GM19395 (cell line): ENCODE results near the gene LRP1B.

Experiments used
- ATAC-seq: cut with Tn5 transposase; IDR thresholded peaks from one replicate; pipeline ENCODE4 v1.9.1; 2021; ENCODE audit warnings: mild to moderate bottlenecking, moderate library complexity; ENCODE audit not compliant: unreplicated experiment

LRP1B gene

DNA sequence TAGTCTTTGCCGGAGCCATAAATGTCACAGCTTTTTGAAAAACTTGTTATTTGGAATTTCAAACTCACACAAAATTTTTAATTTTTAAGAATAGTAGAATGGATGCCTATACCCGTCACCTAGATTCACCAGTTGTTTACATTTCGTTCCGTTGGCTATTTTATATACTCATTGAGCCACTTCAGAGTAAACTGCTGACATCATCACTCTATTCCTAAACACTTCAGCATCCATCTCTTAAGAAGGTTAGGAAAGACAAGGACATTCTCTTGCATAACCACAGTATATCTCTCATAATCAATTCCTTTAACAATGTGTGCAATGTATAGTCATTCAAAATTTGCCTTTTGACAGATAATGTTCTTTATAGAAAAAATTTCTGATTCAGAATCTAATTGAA is 1065.8 kb downstream of the LRP1B start:
- no peak for ATAC-seq

DNA sequence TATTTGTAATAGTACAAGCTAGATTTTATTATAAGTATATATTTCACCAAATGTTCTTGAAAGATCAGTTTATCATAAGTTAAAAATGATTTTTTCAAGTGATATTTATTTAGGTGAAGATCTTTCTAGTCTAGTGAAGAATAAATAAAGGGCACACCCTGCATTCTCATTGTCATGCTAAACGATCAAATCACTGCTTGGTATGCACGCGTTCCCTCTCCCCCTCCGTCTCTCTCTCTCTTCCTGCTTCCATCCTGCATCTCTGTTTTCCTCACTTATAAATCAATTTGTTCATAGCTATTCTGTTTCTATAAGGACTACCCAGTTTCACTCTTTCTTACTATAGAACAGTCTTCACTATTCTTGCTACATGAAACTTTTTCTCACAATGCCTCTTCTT is 1067.4 kb downstream of the LRP1B start:
- no peak for ATAC-seq

GRCh38 chr2:141062443-141062842 is 1068.4 kb downstream of the LRP1B start:
- ATAC-seq = no peak

DNA sequence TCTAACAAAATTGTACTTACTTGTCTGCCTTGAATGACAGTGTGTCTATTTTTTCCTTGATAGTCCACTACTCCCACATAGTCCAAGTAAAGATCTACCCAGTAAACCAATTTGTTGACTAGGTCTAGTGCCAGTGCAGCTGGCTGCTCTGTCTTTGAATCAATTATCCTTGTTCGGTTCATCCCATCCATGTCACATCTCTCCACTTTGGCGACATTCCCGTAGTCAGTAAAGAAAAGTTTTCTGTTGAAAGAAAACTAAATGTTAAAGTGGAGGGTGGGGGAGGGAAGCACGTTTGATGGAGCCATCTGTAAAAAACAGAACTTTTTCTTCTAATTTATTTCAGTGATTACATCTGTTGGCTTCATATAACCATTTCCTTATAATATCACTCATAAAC is 1068.8 kb downstream of the LRP1B start:
- no peak for ATAC-seq

DNA sequence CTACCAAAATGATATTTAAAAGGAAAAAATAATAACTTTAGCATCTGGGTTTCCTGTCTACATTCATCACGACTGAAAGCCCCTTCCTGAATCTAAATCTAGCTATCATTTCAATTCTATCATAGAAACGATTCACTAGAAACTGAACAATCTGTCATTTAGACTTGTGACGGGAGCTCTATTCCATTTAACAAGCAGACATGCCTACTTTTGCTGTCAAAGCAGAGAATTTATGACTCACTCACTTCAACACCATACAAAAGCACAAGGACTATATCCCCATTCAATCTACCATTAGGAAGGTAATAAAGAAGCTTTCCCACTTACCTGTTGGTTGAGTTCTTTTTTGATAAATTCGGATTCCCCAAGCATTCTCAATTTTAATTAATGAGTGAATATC is 1072.3 kb downstream of the LRP1B start:
- ATAC-seq = no peak

DNA sequence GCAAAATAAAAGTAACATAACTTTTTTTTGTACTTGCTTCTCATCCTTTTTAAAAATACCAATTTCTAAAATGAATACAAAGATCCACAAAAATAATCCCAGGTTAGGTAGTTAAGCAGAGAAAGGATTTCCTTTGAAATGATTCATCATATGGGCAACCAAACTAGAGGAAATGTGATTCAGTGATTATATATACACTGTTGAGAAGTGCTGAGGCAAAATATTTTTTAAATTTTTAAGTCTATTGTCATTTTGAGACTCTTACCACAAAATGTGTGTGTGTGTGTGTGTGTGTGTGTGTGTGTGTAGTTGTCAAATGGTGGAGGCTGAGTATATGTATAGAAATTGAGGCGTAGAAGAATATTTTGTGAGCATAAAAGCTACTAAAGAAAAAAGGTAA is 1075.3 kb downstream of the LRP1B start:
- no peak for ATAC-seq

DNA sequence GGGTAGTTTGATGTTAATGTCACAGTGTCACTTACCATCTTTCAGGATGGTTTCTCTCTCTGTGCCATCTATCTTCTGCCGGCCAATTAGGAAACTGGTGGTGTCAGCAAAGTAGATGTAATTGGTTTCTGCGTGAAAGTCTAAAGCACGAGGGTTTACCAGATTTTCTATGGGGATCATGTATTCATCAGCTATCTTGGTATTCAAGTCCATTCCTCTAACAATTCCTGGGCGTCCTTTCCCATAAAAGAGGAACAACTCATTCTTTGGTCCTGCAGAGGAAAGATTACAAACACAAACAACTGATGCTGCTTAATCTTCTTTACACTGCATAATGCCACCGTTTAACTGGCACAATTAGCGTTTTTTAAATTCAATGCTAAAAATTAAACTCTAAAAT is 1081.9 kb downstream of the LRP1B start:
- ATAC-seq = no peak

GRCh38 chr2:141041281-141041680 is 1089.5 kb downstream of the LRP1B start:
- ATAC-seq = no peak

DNA sequence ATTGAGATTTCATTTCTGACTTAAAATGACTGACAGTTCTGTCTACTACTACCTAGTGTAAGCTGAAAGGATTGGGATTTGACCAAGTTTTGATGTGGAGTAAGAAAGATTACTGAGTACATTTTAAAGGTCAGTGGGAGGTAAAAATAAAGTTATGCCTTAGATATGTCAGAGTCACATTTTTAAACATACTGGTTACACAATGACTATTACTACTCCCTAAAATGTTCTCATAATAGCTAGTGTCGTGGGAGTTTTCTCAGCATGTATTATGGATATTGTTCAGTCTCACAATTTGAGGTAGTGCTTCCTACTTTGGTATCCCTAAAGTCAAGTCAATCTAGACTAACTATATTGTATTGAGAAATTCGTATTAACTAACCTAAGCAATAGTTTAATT is 1092.5 kb downstream of the LRP1B start:
- no peak for ATAC-seq

GRCh38 chr2:141037361-141037760 is 1093.5 kb downstream of the LRP1B start:
- ATAC-seq = no peak

DNA sequence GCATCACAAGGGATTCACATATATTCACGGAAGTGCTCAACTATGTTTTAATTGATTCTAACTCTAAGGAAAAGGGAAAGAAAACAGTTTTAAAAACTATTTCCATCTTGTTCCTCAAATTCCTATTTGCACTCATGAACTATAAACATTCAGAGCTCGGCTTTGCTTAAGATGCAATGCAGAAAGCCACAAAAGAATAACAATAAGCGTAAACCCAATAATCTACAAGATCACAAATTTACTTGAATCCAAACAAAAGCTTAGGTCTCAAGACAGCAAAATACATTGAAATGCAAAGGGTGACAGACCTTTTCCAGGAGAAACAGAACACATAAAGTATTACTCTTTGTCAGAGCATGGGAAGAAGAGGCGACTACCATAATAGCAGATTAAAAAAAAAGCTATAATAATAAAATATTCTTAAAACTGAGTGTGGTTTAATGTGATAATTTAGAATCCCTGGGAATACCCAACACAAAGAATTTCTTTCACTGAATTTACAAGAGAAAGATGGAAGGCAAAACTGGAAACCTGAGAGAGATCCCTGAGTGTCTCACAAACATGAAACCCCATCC is 1094.9 kb downstream of the LRP1B start:
- no peak for ATAC-seq

DNA sequence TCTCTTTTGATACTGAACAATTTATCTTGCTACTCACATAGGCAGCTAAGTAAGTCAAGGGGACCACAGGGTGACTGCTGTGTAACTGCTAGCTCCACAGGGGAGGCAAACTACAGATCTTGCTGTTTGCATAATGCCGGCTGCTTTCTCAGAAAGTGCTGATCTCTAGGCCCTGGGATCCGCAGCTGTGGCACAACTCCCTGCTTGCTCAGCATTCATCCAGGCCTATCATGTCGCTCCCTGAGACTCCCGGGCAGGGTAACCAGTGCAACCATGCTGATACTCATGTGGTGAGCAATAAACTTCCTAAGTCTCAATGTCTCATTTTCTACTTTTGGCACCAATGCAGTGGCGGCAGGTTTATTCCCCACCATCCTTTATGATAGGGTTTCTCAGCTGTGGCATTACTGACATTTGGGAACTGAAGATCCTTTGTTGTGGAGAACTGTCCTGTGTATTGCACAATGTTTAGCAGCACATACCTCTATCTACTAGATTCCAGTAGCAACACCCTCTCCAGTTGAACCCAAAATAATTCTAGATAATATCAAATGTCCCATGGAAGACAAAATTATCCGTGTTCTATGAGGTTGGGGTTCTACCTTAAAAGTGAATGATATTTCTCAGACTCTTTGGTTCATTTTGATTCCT is 1101.3 kb downstream of the LRP1B start:
- no peak for ATAC-seq

GRCh38 chr2:141027221-141027620 is 1103.6 kb downstream of the LRP1B start:
- no peak for ATAC-seq

DNA sequence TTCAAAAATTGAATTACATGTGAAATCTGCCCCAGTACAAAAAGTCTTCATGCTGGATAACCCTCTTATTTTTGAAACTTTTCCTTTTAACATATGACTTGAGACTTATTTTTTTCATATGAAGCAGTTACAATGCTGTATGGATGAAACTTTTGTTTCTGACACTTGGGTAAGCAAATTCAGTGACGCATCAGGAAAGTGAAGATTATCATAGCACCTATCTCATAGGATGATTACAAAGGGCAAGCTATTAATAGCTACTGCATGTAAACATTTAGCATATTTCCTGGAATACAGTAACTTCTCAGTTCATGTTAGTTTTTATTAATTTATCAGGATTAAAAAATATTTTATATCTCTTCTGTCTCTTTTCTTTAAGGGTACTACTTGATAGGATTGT is 1109.2 kb downstream of the LRP1B start:
- no peak for ATAC-seq

DNA sequence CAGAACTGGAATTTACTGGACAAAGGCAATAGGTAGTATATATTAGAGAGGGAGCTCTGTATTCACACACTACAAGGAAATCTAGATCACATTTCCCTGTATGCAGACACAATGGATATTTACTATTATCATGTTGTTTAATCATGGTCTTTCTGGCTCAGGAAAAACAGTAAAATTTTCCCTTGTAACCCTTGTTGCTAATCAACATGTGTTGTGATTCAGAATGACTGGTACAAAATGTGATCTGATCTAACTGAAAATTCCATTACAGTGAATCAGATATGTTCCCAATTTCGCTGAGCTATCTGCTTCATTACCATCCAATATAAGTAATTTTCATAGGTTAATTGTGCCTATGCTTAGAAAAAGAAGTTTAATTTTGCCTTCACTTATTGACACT is 1109.7 kb downstream of the LRP1B start:
- no peak for ATAC-seq

DNA sequence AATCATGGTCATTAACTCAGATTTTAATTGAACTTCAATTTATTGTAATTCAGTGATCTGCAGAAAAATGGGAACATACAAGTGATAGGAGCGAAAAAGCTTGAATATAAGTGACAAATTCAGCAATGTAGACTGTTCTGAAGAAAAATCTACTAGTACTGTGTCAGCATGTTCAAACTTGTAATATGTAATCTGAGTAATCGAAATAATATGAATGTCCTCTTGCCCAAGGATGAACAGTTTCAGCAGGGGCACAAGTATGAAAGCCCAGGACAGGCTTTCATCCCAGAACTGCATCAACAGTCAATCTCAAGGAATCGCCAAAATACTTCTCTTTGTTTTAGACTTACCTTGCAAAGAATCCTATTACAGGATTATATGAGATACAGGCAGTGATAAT is 1110.5 kb downstream of the LRP1B start:
- no peak for ATAC-seq

- no peak for ATAC-seq
Observed at GRCh38 chr2:141015341-141016047, 1115.3 kb downstream of the LRP1B start.

DNA sequence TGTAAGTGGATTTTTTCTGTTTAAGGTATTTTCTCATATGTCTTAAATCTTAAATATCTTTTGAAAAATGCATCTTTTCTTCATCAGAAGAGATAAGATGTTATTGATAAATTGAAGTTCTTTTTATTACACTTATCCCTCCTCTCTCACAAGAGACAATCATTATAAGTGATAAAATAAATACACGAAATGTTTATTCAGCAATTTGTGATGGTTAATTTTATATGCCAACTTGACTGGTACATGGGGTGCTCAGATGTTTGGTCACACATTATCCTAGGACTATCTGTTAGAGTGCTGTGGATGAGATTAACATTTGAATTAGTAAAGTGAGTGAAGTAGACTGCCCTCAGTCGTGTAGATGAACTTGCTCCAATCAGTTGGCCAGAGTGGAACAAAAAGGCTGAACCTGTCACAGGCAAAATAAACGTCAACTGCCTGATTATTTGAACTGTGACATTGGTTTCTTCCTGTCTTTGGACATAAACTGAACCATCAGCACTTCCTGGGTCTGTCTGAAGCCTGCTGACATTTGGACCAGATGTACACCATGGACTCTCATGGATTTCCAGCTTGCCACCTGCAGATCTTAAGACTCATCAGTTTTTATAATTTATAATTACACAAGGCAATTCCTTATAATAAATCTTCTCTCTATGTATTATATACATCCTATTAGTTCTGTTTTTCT is 1126.7 kb downstream of the LRP1B start:
- no peak for ATAC-seq

DNA sequence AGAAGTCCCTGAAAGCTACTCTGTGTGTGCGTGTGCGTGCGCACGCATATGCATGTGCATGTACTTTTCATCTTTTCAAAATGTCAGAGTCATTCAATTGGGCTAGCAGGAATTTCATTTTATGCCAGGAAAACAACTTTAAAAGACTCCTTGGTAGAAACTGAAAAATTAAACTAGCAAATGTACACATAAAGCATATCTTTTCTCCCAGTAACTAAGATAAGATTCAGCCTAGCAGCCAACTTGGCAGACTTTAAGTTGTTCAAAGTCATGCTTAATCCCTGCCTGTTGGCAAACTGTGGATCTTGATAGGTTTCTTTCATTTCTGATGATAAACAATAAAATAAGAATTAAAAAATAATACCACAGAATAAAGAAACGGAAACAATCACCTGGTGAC is 1129.1 kb downstream of the LRP1B start:
- ATAC-seq = no peak

- ATAC-seq = no peak
Observed at GRCh38 chr2:140998577-140998976, 1132.2 kb downstream of the LRP1B start.

- no peak for ATAC-seq
Observed at GRCh38 chr2:140998017-140998416, 1132.8 kb downstream of the LRP1B start.

DNA sequence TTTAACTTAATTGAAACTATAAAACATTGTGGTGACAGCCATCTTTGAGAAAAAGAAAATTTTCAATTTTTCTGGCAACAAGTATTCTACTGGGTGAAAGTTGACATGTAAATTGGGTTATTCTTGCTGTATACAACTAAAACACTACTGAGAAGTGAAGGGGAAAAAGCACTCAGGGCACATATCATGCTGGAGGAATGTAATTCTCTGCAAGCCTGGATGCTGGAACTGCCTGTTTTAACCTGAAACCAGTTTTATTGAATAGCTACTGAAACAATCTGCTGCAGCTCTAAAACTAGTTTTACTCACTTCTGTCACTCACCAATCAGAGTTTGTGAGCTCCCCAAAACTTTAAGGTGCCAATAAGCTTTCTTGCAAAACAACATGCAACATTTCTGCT is 1136.0 kb downstream of the LRP1B start:
- ATAC-seq = no peak
